HCT116 (cell line): ENCODE results near the gene GRIP2. TPM values are rescaled to one million over a fixed set of nuclear protein-coding genes. Genes with fewer than 3 reads are reported as not detected.

Source experiments
- ATAC-seq: fragments of 200-7000 bp; cut with Tn5 transposase; 2 replicates; pipeline ENCODE4 v1.9.1; 2020; ENCODE audit warnings: mild to moderate bottlenecking, moderate library complexity
- BruUV-seq: library from RNA; stranded (reverse); fragments of 400-500 nt; replicated peaks from 2 replicates; lab custom pipeline; 2021; lab: Mats Ljungman, UMichigan
- CTCF ChIA-PET: fragments of 300-600 bp; sonication (Branson Sonifier 250); formaldehyde crosslinking; loops from one replicate; lab custom pipeline; 2021; ENCODE audit warnings: antibody characterized with exemption; lab: Charles Lee
- POLR2A ChIA-PET: fragments of 300-600, 350-600 bp; sonication (Branson Sonifier 250); formaldehyde crosslinking; loops from one replicate; lab custom pipeline; 2021; ENCODE audit warnings: antibody characterized with exemption; lab: Charles Lee
- RAD21 ChIA-PET, 2 experiments: fragments of 300-600 bp; sonication (Branson Sonifier 250); formaldehyde crosslinking; loops; one replicate each; lab custom pipeline; 2023; ENCODE audit warnings: low total read pairs in 2 of 2; ENCODE audit not compliant: uncharacterized antibody in 2 of 2, unreplicated experiment in 2 of 2, low non-redundant PET in 1 of 2; lab: Charles Lee
- DNase-seq: peaks from one replicate; pipeline ENCODE4 v3.0.0-alpha.2; 2010; ENCODE audit warnings: low read depth, low spot score
- H2AFZ ChIP-seq: fragments of 200-600 bp; shearing (Covaris generic), sonication (generic); 2 replicates; pipeline ENCODE4 v1.6.1; 2017; ENCODE audit warnings: low read depth, mixed run types, mixed read lengths, antibody characterized with exemption, low read length; ENCODE audit not compliant: poor library complexity, severe bottlenecking
- H3K27ac ChIP-seq: 2 replicates; pipeline ENCODE4 v1.5.1; 2012; ENCODE audit warnings: low read depth, low read length
- H3K27me3 ChIP-seq: fragments of 200-600 bp; sonication (generic); 2 replicates; pipeline ENCODE4 v1.6.1; 2016; ENCODE audit warnings: mixed run types, low read length, mixed read lengths; ENCODE audit not compliant: insufficient read depth
- H3K36me3 ChIP-seq, 2 experiments: fragments of 200-500 bp in 1 of 2; fragments of 200-600 bp in 1 of 2; sonication (Bioruptor generic) in 1 of 2; sonication (generic) in 1 of 2; 2 replicates each; pipeline versions ENCODE4 v1.5.1 to v1.6.1; 2014 to 2016; ENCODE audit warnings: low read length in 2 of 2, inconsistent platforms in 1 of 2, mixed read lengths in 1 of 2, mixed run types in 1 of 2; ENCODE audit not compliant: insufficient read depth in 2 of 2, control insufficient read depth in 1 of 2
- H3K4me1 ChIP-seq, 2 experiments: fragments of 200-600 bp in 1 of 2; sonication (generic) in 1 of 2; 2 replicates each; pipeline versions ENCODE4 v1.5.1 to v1.6.1; 2012 to 2017; ENCODE audit warnings: low read length in 2 of 2, inconsistent platforms in 1 of 2, mild to moderate bottlenecking in 1 of 2, mixed read lengths in 1 of 2, mixed run types in 1 of 2, moderate library complexity in 1 of 2; ENCODE audit not compliant: insufficient read depth in 2 of 2, control insufficient read depth in 1 of 2
- H3K4me2 ChIP-seq: fragments of 200-600 bp; sonication (generic); 2 replicates; pipeline ENCODE4 v1.6.1; 2017; ENCODE audit warnings: mixed run types, low read length, mixed read lengths
- H3K4me3 ChIP-seq, 2 experiments: fragments of 200-600 bp in 1 of 2; sonication (generic) in 1 of 2; replicated peaks in 1 of 2; 2 replicates each; pipeline ENCODE4 v1.5.1; 2011 to 2016; ENCODE audit warnings: low read length in 2 of 2, control low read depth in 1 of 2, low read depth in 1 of 2, mild to moderate bottlenecking in 1 of 2, mixed read lengths in 1 of 2, mixed run types in 1 of 2
- H3K79me2 ChIP-seq: fragments of 200-600 bp; sonication (generic); 2 replicates; pipeline ENCODE4 v1.6.1; 2017; ENCODE audit warnings: mild to moderate bottlenecking, mixed run types, low read length, moderate library complexity, mixed read lengths; ENCODE audit not compliant: insufficient read depth
- H3K9ac ChIP-seq: fragments of 200-600 bp; sonication (generic); 2 replicates; pipeline ENCODE4 v1.6.1; 2016; ENCODE audit warnings: low read length, mixed read lengths
- H3K9me2 ChIP-seq: fragments of 200-600 bp; sonication (generic), shearing (Covaris generic); 2 replicates; pipeline ENCODE4 v1.6.1; 2017; ENCODE audit warnings: mixed run types, mild to moderate bottlenecking, moderate library complexity; ENCODE audit not compliant: insufficient read depth
- H3K9me3 ChIP-seq, 2 experiments: fragments of 200-500 bp in 1 of 2; fragments of 200-600 bp in 1 of 2; sonication (Bioruptor generic) in 1 of 2; sonication (generic) in 1 of 2; 2 replicates each; pipeline ENCODE4 v1.6.1; 2014 to 2017; ENCODE audit warnings: low read length in 2 of 2, mixed read lengths in 2 of 2, inconsistent platforms in 1 of 2, low read depth in 1 of 2, mild to moderate bottlenecking in 1 of 2, mixed run types in 1 of 2, moderate library complexity in 1 of 2; ENCODE audit not compliant: control insufficient read depth in 1 of 2, insufficient read depth in 1 of 2
- H4K20me1 ChIP-seq: fragments of 200-600 bp; sonication (generic), shearing (Covaris generic); 2 replicates; pipeline ENCODE4 v1.6.1; 2017; ENCODE audit warnings: mixed run types, mild to moderate bottlenecking, moderate library complexity; ENCODE audit not compliant: insufficient read depth
- CBX3 ChIP-seq: IDR thresholded peaks from 2 replicates; pipeline ENCODE4 v1.6.1; 2012; ENCODE audit warnings: low read depth
- CTCF ChIP-seq, 3 experiments: fragments of 200-600 bp in 1 of 3; sonication (generic) in 1 of 3; IDR thresholded peaks in 2 of 3; conservative IDR thresholded peaks in 1 of 3; 2 replicates each; pipeline ENCODE4 v1.5.1; 2012 to 2017; ENCODE audit warnings: low read depth in 2 of 3, low read length in 2 of 3, antibody characterized with exemption in 1 of 3, borderline replicate concordance in 1 of 3, control low read depth in 1 of 3, mild to moderate bottlenecking in 1 of 3, mixed read lengths in 1 of 3, mixed run types in 1 of 3, moderate library complexity in 1 of 3; ENCODE audit not compliant: insufficient read depth in 1 of 3
- EGR1 ChIP-seq: IDR thresholded peaks from 2 replicates; pipeline ENCODE4 v1.6.1; 2012; ENCODE audit warnings: low read depth
- ELF1 ChIP-seq: IDR thresholded peaks from 2 replicates; pipeline ENCODE4 v1.6.1; 2012; ENCODE audit warnings: low read depth, borderline replicate concordance
- EZH2phosphoT487 ChIP-seq: fragments of 200-600 bp; IDR thresholded peaks from 2 replicates; pipeline ENCODE4 v1.6.1; 2018; ENCODE audit warnings: antibody characterized with exemption, borderline replicate concordance
- FOSL1 ChIP-seq: IDR thresholded peaks from 2 replicates; pipeline ENCODE4 v1.6.1; 2012; ENCODE audit warnings: low read depth
- JUND ChIP-seq: IDR thresholded peaks from 2 replicates; pipeline ENCODE4 v1.6.1; 2012
- MAX ChIP-seq: IDR thresholded peaks from 2 replicates; pipeline ENCODE4 v1.6.1; 2012
- POLR2AphosphoS5 ChIP-seq: IDR thresholded peaks from 2 replicates; pipeline ENCODE4 v1.6.1; 2011; ENCODE audit warnings: mild to moderate bottlenecking, low read depth, low read length, moderate library complexity
- RAD21 ChIP-seq: IDR thresholded peaks from 2 replicates; pipeline ENCODE4 v1.6.1; 2012; ENCODE audit warnings: low read depth, mild to moderate bottlenecking
- SIN3A ChIP-seq: IDR thresholded peaks from 2 replicates; pipeline ENCODE4 v1.6.1; 2012; ENCODE audit warnings: low read depth
- SP1 ChIP-seq: IDR thresholded peaks from 2 replicates; pipeline ENCODE4 v1.6.1; 2012; ENCODE audit warnings: low read depth
- SRF ChIP-seq: IDR thresholded peaks from 2 replicates; pipeline ENCODE4 v1.6.1; 2012; ENCODE audit warnings: low read depth
- TCF7L2 ChIP-seq: IDR thresholded peaks from 2 replicates; pipeline ENCODE4 v1.7.0; 2011; ENCODE audit warnings: borderline replicate concordance, inconsistent platforms; ENCODE audit not compliant: insufficient read depth, insufficient read length; ENCODE audit errors: extremely low read depth
- ZBTB33 ChIP-seq: IDR thresholded peaks from 2 replicates; pipeline ENCODE4 v1.6.1; 2011; ENCODE audit warnings: mild to moderate bottlenecking, low read length, moderate library complexity; ENCODE audit not compliant: insufficient replicate concordance; ENCODE audit errors: extremely low read depth
- ZFX ChIP-seq: fragments of 450-650 bp; IDR thresholded peaks from 2 replicates; pipeline ENCODE4 v1.6.1; 2017
- ZNF274 ChIP-seq: fragments of 200-500 bp; sonication (Bioruptor generic); IDR thresholded peaks from 2 replicates; pipeline ENCODE4 v1.6.1; 2014; ENCODE audit warnings: mild to moderate bottlenecking, low read depth, low read length, inconsistent platforms
- intact Hi-C: fragments of 100-400 bp; cut with micrococcal nuclease; formaldehyde crosslinking; loops from 2 replicates; pipeline ENCODE4 v1.10.0; 2022
- total RNA-seq: library from RNA; stranded (reverse); gene quantifications from one replicate; pipeline ENCODE4 v1.2.1, GENCODE V29; 2021; ENCODE audit not compliant: unreplicated experiment

GRIP2 gene
- total RNA-seq, 1 experiment from 2014 or later, result 0.34 TPM

GRCh38 chr3:14505001-14505802 lies 34.9 kb downstream of the GRIP2 start:
- ChIA-PET CTCF (no interaction called here), POLR2A (no interaction called here), RAD21 (no interaction called here)
- Histone ChIP-seq H3K9me2 (no peaks in the 10 kb centered on the region), H3K9me3 (peaks cover 5 to 11% of the 10 kb centered on the region in 2 experiments; a peak in 1 of 4 replicates), H3K79me2 (no peaks in the 10 kb centered on the region), H3K4me1 (peaks cover 0 to 4% of the 10 kb centered on the region in 2 experiments; a peak in 1 of 4 replicates), H3K36me3 (no peaks in the 10 kb centered on the region), H2AFZ (no peak overlapping the region), H3K4me3 (no peak overlapping the region), H3K27ac (no peak overlapping the region), H3K9ac (no peak overlapping the region), H3K4me2 (no peak overlapping the region)
- ATAC-seq (no peak), DNase-seq (no peak)
- no TSS peak for BruUV-seq
- no peak for TF ChIP-seq POLR2AphosphoS5
- TF ChIP-seq JUND, result no peak
- TF ChIP-seq, all 23 proteins: peak for 0
- intact Hi-C loops, result loop anchor here (5.0 kb wide), 1 partner anchor 277 kb away; no protein-coding TSS in a partner anchor
- Histone ChIP-seq H3K27me3 (no peaks in the 10 kb centered on the region), H4K20me1 (no peaks in the 10 kb centered on the region)

- intact Hi-C loops, result no loop called here
- Histone ChIP-seq H3K27ac (no peak overlapping the region), H3K9me3 (peaks cover 5 to 11% of the 10 kb centered on the region in 2 experiments; a peak in 1 of 4 replicates), H3K9ac (no peak overlapping the region), H4K20me1 (no peaks in the 10 kb centered on the region), H3K4me2 (no peak overlapping the region), H3K27me3 (no peaks in the 10 kb centered on the region), H2AFZ (no peak overlapping the region), H3K79me2 (no peaks in the 10 kb centered on the region), H3K9me2 (no peaks in the 10 kb centered on the region), H3K4me1 (no peaks in the 10 kb centered on the region), H3K36me3 (no peaks in the 10 kb centered on the region), H3K4me3 (no peak overlapping the region)
- RAD21 ChIA-PET, result no interaction called here
- no peak for ATAC-seq
- CTCF ChIA-PET, result no interaction called here
- no peak for DNase-seq
- no TSS peak for BruUV-seq
- POLR2A ChIA-PET, result no interaction called here
- TF ChIP-seq ZNF274 (no peak), MAX (no peak), ELF1 (no peak), CTCF (IDR thresholded peaks at IDR 0.05 in 2 of 3, conservative IDR thresholded peaks at IDR 0.05 in 1 of 3; ENCODE audit: borderline replicate concordance in 1 of 3, insufficient read depth in 1 of 3, low read depth in 2 of 3, low read length in 2 of 3) (no peak), FOSL1 (no peak), RAD21 (no peak), EZH2phosphoT487 (no peak), SRF (no peak), EGR1 (no peak), CBX3 (no peak), ZBTB33 (no peak), SIN3A (no peak), SP1 (no peak), TCF7L2 (no peak), ZFX (no peak)
These were observed 36.5 kb downstream of the GRIP2 start for GRCh38 chr3:14503706-14504065.
